SHP77 (cell line): Measurements from ENCODE around the gene TMEM167B.
"Not testable (repeated sequence)": the region's sequence is repeated elsewhere in the genome, so short reads cannot be mapped to it uniquely, and the experiment has no call there.

Experiments used
- DNase-seq, 2 experiments: peaks; one replicate each; lab custom pipeline; 2025; lab: John Stamatoyannopoulos, UW

The TMEM167B gene

GRCh38 chr1:109090196-109091077 lies at the start of gene TMEM167B:
TMEM167B (plus strand) TSS chr1:109090764; CDS start chr1:109090873, 109 bp downstream.
- peak; percentile 83 to 90 for DNase-seq

- DNase-seq = peak; percentile 8 to 28
Measured at GRCh38 chr1:109040989-109041620, 49.5 kb upstream of the TMEM167B start.

DNA sequence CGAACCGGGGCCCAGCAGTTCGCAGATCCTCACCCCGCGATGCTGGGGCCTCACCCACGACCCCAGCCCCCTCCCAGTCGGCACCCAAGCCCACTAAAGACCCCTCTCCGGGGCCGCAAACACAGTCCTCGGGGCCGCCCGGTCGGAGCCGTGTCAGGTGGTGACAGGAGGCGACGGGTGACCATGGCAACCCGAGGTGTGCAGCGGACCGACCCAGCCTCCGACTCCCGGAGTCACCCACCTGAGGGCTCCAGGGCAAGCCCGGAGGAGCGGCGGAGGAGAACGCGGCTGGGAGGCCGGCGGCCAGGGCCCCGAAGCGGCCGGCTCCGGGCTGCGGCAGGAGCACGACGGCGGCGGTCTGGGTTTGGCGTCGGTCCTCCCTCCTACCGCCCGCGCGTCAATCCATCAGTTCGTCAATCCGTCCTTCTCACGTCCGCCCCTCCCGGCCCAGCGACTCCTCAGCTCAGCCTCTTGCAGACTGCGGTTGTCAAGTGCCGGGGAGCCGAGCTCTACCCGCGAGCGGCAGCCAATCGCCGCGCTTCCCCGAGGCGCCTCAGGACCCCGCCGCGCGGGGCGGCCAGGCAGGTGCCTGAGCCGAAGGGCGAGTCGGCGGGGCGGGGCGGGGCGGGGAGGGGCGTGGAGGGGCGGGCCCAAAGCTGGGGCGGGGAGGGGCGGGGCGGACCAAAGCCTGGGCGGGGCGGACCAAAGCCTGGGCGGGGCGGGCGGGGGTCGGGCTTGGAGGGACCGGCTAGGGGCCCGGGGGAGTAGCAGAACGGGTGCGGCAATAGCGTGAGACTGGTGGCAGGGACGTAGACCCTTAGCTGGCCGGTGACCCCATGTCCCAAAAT lies 48.7 kb upstream of the TMEM167B start, which contains the start of gene WDR47:
Gene WDR47, minus strand, starts transcription at position 482 of the 848 bp plus-strand sequence. CDS start 18,590 bp downstream, outside the sequence.
- peak; percentile 80 to 94 for DNase-seq

GRCh38 chr1:109045595-109045994 lies 45.0 kb upstream of the TMEM167B start:
- DNase-seq = no peak

- DNase-seq = no peak
Measured at GRCh38 chr1:109046671-109047070, 43.9 kb upstream of the TMEM167B start.

GRCh38 chr1:109047339-109047738 lies 43.2 kb upstream of the TMEM167B start:
- DNase-seq = no peak

- DNase-seq = no peak
Measured at GRCh38 chr1:109048335-109048734, 42.2 kb upstream of the TMEM167B start.

- no peak for DNase-seq
Measured at GRCh38 chr1:109050228-109050995, 40.2 kb upstream of the TMEM167B start.

DNA sequence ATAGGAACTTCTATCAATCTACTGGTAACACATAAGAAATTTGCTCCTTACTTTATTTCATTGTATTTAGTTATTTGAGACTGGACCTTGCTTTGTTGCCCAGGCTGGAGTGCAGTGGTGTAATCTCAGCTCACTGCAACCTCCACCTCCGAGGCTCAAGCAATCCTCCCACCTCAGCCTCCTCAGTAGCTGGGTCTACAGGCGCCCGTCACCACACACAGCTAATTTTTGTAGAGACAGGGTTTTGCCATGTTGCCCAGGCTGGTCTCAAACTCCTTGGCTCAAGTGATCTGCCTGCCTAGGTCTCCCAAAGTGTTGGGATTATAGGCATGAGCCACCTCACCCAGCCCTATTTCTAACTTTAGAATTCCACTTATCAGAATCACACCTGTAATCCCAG lies 38.4 kb upstream of the TMEM167B start:
- DNase-seq = not testable (repeated sequence)

- no peak for DNase-seq
Measured at GRCh38 chr1:109056064-109056463, 34.5 kb upstream of the TMEM167B start.

DNA sequence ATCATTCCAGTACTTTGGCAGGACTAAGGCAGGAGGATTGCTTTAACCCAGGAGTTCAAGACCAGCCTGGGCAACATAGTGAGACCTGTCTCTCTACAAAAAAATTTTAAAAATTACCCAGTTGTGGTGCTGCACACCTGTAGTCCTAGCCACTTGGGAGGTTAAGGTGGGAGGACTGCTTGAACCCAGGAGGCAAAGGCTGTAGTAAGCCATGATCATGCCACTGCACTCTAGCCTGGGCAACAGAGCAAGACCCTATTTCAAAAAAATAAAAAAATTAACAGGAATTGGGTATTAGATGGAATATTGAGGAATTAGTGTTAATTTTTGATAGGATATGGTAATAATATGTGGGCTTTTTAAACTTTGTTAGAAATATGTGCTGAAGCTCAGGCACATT lies 31.5 kb upstream of the TMEM167B start:
- DNase-seq = no peak

DNA sequence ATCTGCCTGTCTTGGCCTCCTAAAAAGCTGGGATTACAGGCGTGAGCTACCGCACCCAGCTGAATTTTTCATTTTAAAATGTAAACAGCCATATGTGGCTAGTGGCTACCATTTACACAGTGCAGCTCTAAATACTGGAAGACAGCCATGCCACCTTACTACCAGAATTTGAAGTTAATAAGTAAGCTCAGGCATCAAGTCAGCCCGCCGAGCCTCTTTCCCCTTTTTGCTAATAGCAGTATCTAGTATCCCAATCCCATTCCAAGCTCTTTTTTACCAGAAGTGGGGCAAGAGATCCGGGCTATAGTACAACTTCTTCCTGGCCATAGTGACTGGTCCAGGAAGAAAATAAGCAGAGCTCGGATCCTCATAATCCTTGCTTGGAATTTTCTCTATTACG lies 29.9 kb upstream of the TMEM167B start:
- DNase-seq = no peak

- DNase-seq = no peak
Measured at GRCh38 chr1:109061183-109061582, 29.4 kb upstream of the TMEM167B start.

- DNase-seq = no peak
Measured at GRCh38 chr1:109065137-109065536, 25.4 kb upstream of the TMEM167B start.

DNA sequence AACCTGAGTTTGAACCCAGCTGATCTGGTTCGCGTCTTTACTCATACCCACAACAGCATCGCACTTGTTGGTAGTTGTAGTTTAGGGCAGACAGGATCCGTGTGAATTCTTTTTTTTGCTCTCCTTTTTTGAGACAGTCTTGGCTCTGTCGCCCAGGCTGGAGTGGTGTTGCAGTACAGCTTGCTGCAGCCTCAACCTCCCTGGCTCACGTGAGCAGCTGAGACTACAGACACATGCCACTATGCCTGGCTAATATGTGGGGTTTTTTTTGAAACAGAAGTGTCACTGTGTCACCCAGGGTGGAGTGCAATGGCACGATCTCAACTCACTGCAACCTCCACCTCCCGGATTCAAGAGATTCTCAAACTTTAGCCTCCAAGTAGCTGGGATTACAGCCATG lies 22.7 kb upstream of the TMEM167B start:
- DNase-seq = no peak

DNA sequence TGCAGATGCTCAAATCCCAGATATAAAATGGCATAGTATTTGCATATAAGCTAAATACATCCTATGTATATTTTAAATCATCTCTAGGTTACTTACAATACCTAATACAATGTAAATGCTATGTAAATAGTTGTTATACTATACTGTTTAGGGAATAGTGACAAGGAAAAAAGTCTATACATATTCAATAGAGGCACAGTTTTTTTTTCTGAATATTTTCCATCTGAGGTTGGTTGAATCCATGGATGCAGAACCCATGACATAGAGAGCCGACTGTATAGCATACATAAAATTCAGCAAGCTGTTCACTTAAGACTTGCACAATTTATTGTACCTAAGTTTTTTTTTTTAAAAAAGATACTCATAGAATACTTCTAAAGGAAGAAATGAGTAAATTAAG lies 21.3 kb upstream of the TMEM167B start:
- DNase-seq = no peak

GRCh38 chr1:109075531-109076490 lies 14.8 kb upstream of the TMEM167B start, which contains the start of gene TAF13:
TAF13 (minus strand) TSS chr1:109076003; CDS start chr1:109075947, 56 bp downstream.
- peak; percentile 95 to 96 for DNase-seq

DNA sequence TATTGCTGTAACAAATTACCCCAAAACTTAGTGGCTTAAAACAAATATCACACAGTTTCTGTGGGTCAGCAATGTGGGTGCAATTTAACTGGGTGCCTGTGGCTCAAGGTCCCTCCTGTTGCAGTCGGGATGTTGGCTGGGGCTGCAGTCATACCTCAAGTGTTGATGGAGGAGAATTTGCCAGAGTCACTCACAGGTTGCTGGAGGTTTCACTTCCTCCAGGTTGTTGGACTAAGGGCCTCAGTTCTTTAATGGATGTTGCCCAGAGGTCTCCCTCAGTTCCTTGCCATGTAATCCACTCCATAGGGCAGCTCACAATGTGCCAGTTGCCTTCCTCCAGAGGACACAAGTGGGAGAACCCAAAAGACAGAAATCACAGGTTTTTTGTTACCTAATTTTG lies 12.2 kb upstream of the TMEM167B start:
- DNase-seq = no peak

GRCh38 chr1:109079240-109079622 lies 11.3 kb upstream of the TMEM167B start:
- no peak for DNase-seq

GRCh38 chr1:109080441-109081082 lies 10.0 kb upstream of the TMEM167B start:
- DNase-seq = no peak
